Colonic mucosa (tissue), 4 donors: ENCODE results near the gene MXRA8. TPM values are rescaled to one million over a fixed set of nuclear protein-coding genes. Genes with fewer than 3 reads are reported as not detected.

Experiments
- DNase-seq: peaks from one replicate; pipeline ENCODE4 v3.0.0-alpha.2; 2020
- H3K27ac ChIP-seq: fragments of 200-600 bp; one replicate; pipeline ENCODE4 v1.8.0; 2021
- H3K27me3 ChIP-seq: fragments of 200-600 bp; one replicate; pipeline ENCODE4 v1.8.0; 2021
- H3K36me3 ChIP-seq: fragments of 200-600 bp; one replicate; pipeline ENCODE4 v1.8.0; 2021
- H3K4me1 ChIP-seq: fragments of 200-600 bp; one replicate; pipeline ENCODE4 v1.8.0; 2021; ENCODE audit warnings: mild to moderate bottlenecking
- H3K4me3 ChIP-seq: fragments of 200-600 bp; one replicate; pipeline ENCODE4 v1.8.0; 2021
- H3K9ac ChIP-seq, 2 donors: one replicate each; pipeline ENCODE4 v1.7.0; 2013; ENCODE audit warnings: control low read depth in 2 of 2, low read depth in 2 of 2, low read length in 2 of 2
- H3K9me3 ChIP-seq: fragments of 200-600 bp; one replicate; pipeline ENCODE4 v1.8.0; 2021
- intact Hi-C: fragments of 100-400 bp; cut with DNase I; formaldehyde crosslinking; loops from one replicate; pipeline ENCODE4 v1.14.1; 2022
- microRNA-seq: library from miRNA; unstranded; fragments of <30 nt; microRNA quantifications from one replicate; pipeline ENCODE4, GENCODE V29; 2019
- total RNA-seq, 2 donors: library from RNA; stranded (reverse); fragmentation: NEBNext Ultra II Directional in 1 of 2; extraction: Animal tissue kit (Norgen Biotek cat#: 25700) in 1 of 2; gene quantifications; one replicate each; pipeline ENCODE4 v1.2.1, GENCODE V29; 2021
- TF ChIP-seq, protein P1 (sequence below): fragments of 200-600 bp; IDR thresholded peaks from one replicate; pipeline ENCODE4 v1.8.0; 2022; ENCODE audit warnings: antibody characterized with exemption, mild to moderate bottlenecking
- donor health status: healthy.
- donor health status: DM: no; HTN: no; CAD: no.
- donor health status: DM: no; HTN: no; CAD: no.

The MXRA8 gene
- total RNA-seq, 2 donors from 2014 or later, result 5.9 to 14.0 TPM

DNA sequence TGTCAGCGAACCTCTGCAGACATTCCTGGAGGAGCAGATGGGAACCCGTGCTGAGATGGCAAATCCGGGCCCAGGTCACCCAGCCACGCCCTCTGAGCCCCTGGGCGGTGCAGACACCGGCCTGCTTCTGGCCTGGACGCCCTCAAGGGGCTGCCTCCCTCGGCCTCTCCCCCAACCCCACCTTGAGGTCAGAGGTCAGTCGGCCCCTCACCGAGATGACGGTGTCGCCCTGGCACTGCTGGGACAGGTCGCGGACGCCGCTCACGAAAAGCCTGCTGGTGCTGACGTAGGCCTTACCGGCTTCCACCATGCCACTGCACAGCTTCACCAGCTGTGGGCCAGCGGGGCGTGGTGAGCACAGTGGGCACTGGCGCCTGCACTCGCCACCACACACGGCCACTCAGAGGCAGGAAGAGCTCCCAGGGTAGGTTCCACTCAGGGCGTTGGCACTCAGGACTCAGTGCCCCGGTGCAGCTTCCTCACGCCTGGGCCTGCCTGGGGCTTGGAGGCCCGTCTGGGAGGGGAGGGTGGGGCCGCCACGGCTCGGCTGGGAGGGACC lies 55.3 kb downstream of the MXRA8 start:
- DNase-seq, result no peak
- Histone ChIP-seq H3K9ac (no peak overlapping the region), H3K4me1 (peaks cover 26% of the 10 kb centered on the region)

More for the DNA sequence above, 55.3 kb downstream of the MXRA8 start:
- Histone ChIP-seq H3K4me3 (no peak overlapping the region), H3K9me3 (no peaks in the 10 kb centered on the region), H3K27ac (no peak overlapping the region), H3K36me3 (no peaks in the 10 kb centered on the region), H3K27me3 (no peaks in the 10 kb centered on the region)
- intact Hi-C loops, result no loop called here
- TF ChIP-seq, protein P1, sequence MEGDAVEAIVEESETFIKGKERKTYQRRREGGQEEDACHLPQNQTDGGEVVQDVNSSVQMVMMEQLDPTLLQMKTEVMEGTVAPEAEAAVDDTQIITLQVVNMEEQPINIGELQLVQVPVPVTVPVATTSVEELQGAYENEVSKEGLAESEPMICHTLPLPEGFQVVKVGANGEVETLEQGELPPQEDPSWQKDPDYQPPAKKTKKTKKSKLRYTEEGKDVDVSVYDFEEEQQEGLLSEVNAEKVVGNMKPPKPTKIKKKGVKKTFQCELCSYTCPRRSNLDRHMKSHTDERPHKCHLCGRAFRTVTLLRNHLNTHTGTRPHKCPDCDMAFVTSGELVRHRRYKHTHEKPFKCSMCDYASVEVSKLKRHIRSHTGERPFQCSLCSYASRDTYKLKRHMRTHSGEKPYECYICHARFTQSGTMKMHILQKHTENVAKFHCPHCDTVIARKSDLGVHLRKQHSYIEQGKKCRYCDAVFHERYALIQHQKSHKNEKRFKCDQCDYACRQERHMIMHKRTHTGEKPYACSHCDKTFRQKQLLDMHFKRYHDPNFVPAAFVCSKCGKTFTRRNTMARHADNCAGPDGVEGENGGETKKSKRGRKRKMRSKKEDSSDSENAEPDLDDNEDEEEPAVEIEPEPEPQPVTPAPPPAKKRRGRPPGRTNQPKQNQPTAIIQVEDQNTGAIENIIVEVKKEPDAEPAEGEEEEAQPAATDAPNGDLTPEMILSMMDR, result no peak

Small RNA genes lying within 50 kb of the gene (microRNA-seq; reads per million reads assigned to microRNA genes)
- gene MIR6727 (not detected), gene MIR6808 (not detected)

Other genes with a start within 250 kb of the MXRA8 start
- 10 to 100 TPM; 18.9 to 36.0 TPM for gene C1orf159, start 242.5 kb downstream of the MXRA8 start, total RNA-seq
- 1 to 10 TPM in 1 of 2 donors, under 1 TPM in 1; 0.64 to 2.3 TPM for gene TTLL10, start 184.7 kb downstream of the MXRA8 start, total RNA-seq
- 1 to 10 TPM in 1 of 2 donors, under 1 TPM in 1; 0.61 to 1.7 TPM for gene TNFRSF18, start 152.0 kb downstream of the MXRA8 start, total RNA-seq
- gene TNFRSF4, start 144.4 kb downstream of the MXRA8 start, total RNA-seq, result 1 to 10 TPM; 1.2 to 2.3 TPM
- gene SDF4, start 126.6 kb downstream of the MXRA8 start, total RNA-seq, result 100 to 1,000 TPM; 202 to 325 TPM
- 10 to 100 TPM in 1 of 2 donors, 1 to 10 TPM in 1; 8.0 to 12.0 TPM for gene B3GALT6, start 126.3 kb downstream of the MXRA8 start, total RNA-seq
- 10 to 100 TPM; 21.3 to 34.2 TPM for gene C1QTNF12, start 111.8 kb downstream of the MXRA8 start, total RNA-seq
- 10 to 100 TPM; 43.1 to 83.3 TPM for gene UBE2J2, start 84.7 kb downstream of the MXRA8 start, total RNA-seq
- 1 to 10 TPM; 1.1 to 2.2 TPM for gene SCNN1D, start 78.1 kb downstream of the MXRA8 start, total RNA-seq
- gene ACAP3, start 50.6 kb downstream of the MXRA8 start, total RNA-seq, result 10 to 100 TPM; 34.1 to 68.1 TPM
- 10 to 100 TPM; 14.3 to 35.8 TPM for gene PUSL1, start 50.0 kb downstream of the MXRA8 start, total RNA-seq
- 100 to 1,000 TPM in 1 of 2 donors, 10 to 100 TPM in 1; 70.6 to 126 TPM for gene INTS11, start 33.9 kb downstream of the MXRA8 start, total RNA-seq
- gene CPTP, start 33.8 kb downstream of the MXRA8 start, total RNA-seq, result 10 to 100 TPM; 45.4 to 60.2 TPM
- gene TAS1R3, start 27.3 kb downstream of the MXRA8 start, total RNA-seq, result under 1 TPM; 0.24 to 0.57 TPM
- 10 to 100 TPM; 49.9 to 71.3 TPM for gene DVL1, start 9.1 kb downstream of the MXRA8 start, total RNA-seq
- gene AURKAIP1, start 16.7 kb upstream of the MXRA8 start, total RNA-seq, result 100 to 1,000 TPM; 179 to 332 TPM
- 100 to 1,000 TPM in 1 of 2 donors, 10 to 100 TPM in 1; 92.3 to 104 TPM for gene CCNL2, start 40.8 kb upstream of the MXRA8 start, total RNA-seq
- gene MRPL20, start 48.7 kb upstream of the MXRA8 start, total RNA-seq, result 100 to 1,000 TPM in 1 of 2 donors, 10 to 100 TPM in 1; 88.1 to 143 TPM
- gene ANKRD65, start 62.7 kb upstream of the MXRA8 start, total RNA-seq, result 1 to 10 TPM in 1 of 2 donors, under 1 TPM in 1; 0.57 to 2.0 TPM
- 10 to 100 TPM; 43.5 to 74.0 TPM for gene VWA1, start 77.1 kb upstream of the MXRA8 start, total RNA-seq
- under 1 TPM; 0.16 to 0.64 TPM for gene ATAD3C, start 91.1 kb upstream of the MXRA8 start, total RNA-seq
- 10 to 100 TPM; 16.6 to 62.9 TPM for gene ATAD3B, start 113.2 kb upstream of the MXRA8 start, total RNA-seq
- gene ATAD3A, start 153.6 kb upstream of the MXRA8 start, total RNA-seq, result 10 to 100 TPM; 19.6 to 74.0 TPM
- gene TMEM240, start 182.1 kb upstream of the MXRA8 start, total RNA-seq, result under 1 TPM; 0.77 to 0.91 TPM
- gene SSU72, start 216.3 kb upstream of the MXRA8 start, total RNA-seq, result 100 to 1,000 TPM; 120 to 175 TPM
- gene FNDC10, start 241.6 kb upstream of the MXRA8 start, total RNA-seq, result 1 to 10 TPM; 2.9 to 4.2 TPM